NCI-H1105 treated with DMSO at 0.1 percent for 48 hours (cell line): ENCODE data around the gene TEX30.
A peak's percentile ranks its signal among the peaks of the same experiment; 100 is the strongest.

Source experiments
- DNase-seq: peaks from one replicate; lab custom pipeline; 2025; lab: John Stamatoyannopoulos, UW

The TEX30 gene

DNA sequence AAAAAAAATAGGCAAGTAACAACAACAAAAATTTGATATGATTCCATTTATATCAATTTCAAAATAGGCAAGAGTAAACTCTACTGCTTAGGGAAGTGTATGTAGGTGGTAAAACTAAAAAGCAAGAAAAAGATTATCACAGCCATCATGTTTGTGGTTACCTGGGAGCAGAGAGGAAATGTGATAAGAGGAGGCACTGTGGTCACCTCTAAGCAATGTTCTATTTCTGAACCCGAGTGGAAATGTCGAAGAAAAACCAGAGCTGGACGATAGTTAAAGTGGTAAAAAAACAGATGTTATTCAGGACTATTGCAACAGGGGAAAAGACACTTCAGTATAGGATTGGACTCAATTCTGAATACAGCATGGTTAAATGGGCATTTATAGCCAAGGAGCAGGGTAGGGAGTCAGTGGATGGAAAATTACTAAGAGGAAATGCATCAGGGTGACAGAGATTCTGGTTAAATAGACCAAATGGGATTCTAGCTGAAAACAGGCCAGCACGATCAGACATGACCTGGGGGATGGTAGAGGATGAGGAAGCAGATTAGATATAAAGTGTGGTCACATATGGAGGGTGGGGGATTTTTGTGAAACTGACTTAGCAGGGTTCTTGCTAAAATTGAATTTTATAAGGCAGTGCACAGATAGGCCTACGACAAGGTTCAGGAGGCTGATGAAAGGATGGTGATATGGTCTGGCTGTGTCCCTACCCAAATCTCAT lies 6.0 kb upstream of the TEX30 start:
- no peak for DNase-seq

DNA sequence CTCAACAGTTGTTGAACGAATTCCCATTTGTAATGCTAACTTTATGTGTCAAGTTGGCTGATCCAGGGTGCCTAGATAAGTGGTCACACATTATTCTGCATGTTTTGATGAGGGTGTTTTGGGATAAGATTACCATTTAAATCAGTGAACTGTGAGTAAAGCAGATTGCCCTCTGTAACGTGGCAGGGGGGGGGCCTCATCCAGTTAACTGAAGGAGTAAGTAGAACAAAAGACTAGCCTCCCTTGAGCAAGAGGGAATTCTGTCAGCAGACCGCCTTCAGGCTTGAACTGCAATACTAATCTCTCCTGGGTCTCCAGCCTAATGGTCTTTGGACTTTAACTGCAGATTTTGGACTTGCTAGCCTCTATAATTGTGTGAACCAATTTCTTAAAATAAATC lies 4.2 kb upstream of the TEX30 start:
- DNase-seq = no peak

DNA sequence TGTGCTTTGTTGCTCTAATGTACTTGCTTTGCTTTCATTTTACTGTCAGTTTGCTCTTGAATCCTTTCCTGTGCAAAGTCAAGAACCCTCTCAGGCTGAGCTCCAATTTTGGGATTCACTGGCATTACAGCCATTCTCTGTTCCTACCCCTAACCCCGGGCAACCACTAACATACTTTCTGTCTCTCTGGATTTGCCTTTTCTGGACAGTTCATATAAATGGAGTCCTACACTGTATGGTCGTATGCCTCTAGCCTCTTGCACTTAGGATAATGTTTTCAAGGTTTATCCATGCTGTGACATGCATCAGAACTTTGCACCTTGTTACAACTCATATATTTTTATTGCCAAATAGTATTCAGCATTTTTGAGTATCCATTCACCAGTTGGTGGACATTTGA lies 2.7 kb upstream of the TEX30 start:
- DNase-seq = no peak

DNA sequence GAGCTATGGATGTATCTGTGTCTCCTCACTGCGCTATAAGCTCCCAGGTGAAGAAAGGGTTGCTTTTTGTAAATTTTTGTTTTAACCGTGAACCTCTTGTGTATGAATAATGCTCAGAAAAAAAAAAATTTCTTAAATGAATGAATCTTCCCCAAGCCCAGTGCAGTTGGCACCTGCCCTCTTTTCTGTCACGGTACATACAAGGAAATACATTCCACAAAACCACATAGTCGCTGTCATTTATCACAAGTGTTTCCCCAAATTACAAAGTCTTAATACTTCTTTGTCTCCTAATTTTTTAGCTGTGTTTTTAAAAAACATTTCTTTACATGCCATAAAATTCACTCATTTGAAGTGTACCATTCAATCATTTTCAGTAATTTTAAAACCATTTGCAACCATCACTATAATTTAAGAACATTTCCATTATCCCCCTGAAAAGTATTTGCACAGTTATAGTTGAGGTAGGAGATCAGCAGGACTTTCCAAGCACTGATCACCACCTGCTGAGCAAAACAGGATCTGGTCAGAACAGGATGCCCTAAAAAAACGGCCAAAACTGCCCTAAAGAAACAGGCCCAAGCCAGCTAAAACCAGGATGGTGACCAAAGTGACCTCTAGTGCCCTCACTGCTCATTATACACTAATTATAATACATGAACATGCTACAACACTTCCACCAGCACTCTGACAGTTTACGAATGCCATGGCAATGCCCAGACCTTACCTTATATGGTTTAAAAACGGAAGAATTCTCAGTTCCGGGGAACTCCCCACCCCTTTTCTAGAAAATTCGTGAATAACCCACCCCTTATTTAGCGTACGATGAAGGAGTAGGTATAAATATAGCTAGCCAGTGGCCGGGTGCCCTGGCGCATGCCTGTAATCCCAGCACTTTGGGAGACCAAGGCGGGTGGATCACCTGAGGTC lies 1.3 kb upstream of the TEX30 start:
- no peak for DNase-seq

DNA sequence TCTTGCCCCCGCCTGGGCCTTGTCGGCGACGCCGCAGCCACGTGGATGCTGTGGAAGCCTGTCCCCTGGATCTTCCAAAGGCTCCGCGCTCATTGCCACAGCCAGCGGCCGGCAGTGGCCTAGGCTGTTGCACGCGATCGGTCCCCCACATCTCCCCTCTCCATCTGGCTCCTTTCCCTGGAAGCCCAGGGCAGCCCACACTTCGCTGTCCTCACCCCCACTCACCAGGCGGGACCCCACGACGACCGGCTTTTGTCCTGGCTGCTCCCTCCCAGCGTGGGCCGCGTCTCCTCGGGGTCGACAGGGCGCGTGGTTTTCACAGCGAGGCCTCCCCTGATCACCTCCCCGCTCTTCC lies 605 bp upstream of the TEX30 start:
- DNase-seq = no peak

DNA sequence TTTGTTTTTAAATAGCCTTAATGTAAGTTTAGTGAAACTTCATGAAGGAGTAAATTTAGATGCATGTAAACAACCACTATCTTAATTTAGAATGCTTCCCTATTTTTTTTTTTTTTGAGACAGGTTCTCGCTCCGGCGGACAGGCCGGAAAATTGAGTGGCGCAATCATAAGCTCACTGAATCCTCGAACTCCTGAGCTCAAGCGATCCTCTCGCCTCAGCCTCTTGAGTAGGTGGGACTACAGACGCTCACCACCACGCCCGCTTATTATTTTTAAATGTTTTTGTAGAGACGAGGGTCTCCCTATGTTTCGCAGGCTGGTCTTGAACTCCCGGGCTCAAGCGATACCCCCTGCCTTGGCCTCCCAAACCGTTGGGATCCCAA lies 1.6 kb downstream of the TEX30 start:
- DNase-seq = no peak

DNA sequence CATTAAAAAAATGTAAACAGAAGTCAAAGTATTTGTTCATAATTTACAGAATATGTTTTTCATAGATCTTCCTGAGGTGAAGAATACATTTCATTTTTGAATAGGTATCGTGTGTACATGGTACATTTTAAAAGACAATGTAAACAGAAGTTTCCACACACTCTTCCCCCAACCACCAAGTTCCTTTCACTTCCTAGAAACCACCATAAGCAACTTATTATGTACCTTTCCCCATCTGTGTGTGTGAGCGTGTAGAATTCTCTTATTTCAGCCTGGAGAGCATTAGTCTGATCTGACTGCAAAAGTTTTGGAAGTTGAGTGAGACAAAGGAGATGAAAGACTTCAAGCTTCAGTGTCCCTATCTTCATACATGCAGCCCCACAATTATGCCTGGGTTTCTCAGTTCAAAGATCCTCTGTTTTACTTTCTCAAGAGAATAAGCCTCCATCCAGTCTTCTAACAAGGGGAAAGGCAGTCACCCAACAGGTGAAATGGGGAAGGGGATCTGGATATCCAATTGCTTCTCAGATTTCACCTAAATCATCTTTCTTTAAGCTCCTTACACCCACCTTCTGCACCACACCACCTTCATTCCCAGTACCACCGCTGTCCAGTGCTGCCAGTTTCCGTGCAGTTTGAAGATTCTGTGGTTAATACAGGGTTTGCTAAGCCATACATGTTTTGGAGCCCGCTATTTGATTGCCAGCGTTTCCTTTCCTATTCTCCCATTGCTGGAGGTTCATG lies 2.1 kb downstream of the TEX30 start:
- no peak for DNase-seq

DNA sequence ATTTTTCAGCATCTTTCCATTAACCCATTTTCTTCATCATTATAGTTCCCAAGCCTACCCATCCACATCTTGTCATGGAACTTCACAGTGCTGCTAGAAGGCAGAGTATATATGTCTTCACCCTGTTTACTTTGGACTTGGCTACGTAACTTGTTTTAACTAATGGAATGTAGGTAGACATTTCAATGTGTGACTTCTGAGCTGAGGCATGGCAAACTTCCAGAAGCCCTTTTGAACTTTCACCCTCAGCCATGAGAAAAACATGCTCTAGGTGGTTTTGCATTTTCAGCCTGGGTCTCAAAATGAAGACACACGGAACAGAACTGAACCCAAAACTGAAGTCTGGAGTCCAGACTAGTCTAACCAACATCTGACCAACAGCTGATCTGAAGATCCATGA lies 3.2 kb downstream of the TEX30 start:
- no peak for DNase-seq

DNA sequence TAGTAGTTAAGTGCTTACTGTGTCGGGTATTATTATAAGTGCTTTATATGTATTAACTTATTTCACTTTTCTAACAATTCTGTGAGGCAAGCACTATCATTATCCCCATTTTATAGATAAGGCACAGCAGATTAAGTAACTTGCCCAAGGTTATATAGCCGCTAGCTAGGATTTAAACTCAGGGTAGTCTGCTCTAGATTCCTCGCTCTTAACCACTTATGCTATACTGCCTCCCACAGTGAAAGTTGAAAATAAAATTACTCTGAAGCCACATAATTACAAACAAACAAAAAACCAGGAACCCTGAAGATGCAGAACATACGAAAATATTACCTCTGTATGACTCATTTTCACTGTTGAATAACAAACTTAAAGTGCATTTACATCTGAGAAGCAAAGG lies 3.9 kb downstream of the TEX30 start:
- DNase-seq = no peak

DNA sequence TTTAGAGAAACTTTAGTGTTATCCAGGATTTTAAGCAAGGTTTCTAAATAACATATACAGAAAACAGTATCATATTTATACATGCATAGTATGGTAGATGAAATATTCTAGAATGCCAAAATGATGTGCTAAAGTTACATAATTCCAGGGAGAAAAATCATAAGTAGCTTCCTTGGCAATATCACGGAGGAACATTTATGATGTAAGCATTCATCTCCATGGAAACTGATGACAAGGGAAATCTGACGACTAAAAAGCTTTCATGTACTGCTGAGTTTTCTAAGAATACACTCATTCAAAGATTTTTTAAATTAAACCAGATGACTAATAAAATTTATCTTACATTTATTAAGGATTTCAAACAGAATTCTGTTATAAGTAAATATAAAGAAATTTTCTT lies 4.7 kb downstream of the TEX30 start:
- DNase-seq = no peak

DNA sequence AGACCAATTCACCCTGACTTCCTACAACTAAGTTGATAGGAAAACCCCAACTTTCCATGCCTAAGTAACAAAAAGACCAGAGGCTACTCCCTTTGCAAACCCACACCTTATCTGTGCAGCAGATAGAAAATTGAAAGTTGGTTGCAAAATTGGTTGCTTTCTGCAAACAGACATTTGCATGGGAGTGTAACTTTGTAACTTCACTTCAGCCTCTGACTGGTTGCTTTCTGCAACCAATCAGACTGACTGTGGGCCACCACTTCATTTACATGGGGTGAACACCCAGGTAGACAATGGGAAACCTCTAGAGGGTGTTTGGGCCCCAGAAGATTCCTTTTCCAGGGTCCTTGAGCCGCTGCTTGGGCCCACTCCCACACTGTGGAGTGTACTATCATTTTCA lies 9.8 kb downstream of the TEX30 start:
- no peak for DNase-seq

DNA sequence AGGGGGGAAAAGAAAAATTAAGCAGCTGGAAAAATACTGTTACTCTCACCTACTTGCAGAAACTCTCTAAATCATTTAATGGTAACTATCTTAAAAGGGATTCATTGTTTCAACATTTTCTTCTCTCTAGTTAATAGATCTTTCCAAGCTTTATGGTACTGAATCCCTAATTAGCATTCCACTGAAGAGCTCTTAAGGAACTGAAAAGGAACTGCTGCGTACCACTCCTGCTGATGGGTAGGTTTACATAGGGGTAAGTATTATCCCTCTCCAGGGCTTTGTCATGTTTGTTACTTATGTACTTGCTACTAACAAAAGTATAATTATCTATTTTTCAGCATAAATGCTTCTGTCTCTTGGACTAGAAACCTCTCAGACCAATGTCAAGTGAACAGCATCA lies 12.5 kb downstream of the TEX30 start:
- no peak for DNase-seq

DNA sequence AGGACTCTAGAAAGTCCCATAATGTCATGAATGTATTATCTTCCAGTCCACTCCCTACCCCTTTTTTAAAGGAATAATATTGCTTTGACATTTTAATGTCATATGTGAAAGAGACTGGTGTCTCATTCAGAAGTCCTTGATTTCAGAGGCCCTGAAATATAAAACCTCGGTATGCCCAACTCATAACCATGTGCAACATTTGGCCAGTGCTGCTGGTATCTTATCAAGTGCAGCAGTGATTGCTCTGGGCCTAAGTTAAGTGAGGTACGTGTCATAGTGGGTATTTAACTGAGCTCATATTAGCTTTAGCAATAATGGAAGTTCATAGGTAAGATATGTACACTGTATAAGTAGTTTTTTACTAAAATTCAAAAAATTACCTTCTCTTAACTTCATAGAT lies 14.7 kb downstream of the TEX30 start:
- no peak for DNase-seq

DNA sequence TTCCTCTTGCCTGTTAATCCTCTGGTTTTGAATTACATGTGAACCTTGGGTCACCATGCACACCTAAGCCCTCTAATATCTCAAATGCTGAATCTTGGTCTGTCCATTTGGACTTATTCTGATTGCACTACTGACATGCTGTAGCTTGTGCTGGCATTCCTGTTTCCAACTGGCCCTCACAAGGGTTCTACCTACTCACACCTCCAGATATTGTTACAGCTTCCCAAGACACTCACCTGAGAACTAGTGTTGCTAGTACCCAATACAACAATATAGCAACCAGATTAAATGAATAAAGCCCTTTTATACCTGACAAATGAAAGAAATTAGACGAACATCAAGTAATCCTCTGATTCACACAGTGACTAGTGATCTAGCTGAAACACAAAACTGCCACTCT lies 16.6 kb downstream of the TEX30 start:
- DNase-seq = no peak

DNA sequence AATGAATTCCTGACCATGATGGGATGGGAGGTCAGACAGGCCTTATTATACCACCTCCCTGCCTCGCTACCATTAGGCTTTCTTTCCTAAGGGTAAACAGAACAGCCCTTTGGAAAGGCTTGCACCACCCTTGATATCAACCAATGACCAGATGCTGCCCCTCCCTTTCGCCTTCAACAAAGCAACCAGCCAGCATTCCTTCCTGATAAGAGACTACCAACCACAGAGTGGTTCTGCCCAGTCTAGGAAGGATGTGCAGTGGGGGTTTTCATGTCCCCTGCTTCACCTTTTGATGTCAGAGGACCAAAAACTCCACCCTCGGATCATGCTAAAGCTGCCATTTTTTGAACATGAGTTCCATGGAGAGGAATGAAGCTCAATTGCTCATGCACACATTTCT lies 21.7 kb downstream of the TEX30 start:
- no peak for DNase-seq

DNA sequence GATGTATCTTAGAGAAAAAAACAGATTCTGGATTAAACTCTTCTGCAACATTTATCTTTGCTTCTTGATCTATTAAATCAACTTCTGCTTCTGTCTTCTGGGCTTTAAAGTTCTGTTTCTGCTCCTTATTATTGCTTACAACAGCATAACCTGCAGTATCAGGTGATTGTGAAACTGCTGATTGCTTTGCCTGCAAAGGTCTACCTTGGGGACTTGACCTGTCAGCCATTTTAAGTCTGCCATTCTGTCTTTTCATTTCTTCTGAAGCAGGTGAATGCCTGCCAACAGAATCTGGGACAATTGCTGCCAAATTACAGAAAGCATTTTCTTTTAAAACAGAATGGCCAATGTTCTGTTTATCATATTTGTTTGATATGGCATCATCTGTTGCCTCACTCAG lies 31.1 kb downstream of the TEX30 start:
- DNase-seq = no peak

DNA sequence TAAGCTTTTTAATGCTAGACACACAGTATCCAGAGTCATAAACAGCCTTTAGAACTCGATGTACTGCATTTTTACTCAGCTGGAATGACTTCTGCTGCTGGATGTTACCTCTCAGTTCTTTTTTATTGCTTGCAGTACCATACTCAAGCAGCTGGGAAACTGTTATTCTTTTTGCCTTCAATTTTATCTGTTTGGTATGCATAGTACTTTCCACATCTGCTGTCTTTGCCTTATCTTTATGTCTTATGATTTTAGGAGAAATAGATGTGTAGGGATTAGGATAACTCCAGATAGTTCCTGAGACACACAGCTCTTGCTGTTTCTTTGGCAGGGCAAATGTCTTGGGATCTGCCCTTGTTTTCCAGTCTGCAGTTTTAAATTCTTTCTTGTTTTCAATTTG lies 31.5 kb downstream of the TEX30 start:
- no peak for DNase-seq

DNA sequence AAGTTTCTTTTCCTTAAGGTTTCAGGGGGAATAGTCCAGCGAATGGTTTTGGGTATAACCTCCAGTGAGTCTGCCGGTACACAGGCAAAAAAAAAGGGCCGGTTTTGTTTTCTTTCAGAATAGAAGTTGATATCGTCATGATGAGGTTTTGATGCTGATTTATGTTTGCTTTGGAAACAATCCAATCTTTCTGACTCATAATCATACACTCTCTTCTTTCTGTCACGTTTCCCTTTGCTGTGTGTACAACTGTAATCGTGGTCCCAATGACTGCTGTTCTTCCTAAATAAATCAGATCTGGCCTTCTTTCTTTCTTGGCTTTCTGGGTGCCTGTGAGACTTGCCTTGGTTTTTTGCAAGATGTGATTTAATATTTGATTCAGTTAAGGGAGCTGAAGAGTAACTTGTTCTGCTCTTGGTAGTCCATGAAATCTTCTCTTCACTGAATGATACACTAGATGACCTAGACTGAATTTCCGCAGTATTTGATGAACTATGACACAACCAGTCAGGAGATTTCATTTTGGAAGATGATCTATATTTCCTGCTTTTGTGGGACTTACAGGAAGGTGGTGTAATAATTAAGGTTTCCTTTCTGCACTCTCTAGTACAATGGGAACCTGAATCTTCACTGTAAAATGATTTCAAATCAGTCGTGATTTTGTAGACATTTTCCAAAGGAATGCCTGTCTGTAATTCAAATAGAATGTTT lies 43.9 kb downstream of the TEX30 start:
- peak; percentile 58 for DNase-seq

DNA sequence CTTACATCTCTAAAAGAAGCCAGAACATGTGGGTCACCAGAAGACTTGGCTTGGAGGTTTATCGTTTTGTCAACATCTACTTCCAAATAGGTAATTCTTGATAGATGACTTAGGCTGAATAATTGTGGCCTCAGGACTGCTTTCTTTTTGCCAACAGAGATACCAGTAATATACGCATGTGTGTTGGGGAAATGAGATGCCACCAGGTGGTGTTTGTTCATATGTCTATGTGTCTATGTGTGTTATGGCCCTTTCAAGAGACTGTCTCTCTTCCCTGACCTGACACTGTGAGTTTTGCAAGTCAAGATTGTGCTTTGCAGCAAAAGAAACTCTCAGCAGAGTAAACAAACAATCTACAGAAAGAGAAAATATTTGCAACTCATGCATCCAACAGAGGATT lies 47.2 kb downstream of the TEX30 start:
- DNase-seq = no peak

DNA sequence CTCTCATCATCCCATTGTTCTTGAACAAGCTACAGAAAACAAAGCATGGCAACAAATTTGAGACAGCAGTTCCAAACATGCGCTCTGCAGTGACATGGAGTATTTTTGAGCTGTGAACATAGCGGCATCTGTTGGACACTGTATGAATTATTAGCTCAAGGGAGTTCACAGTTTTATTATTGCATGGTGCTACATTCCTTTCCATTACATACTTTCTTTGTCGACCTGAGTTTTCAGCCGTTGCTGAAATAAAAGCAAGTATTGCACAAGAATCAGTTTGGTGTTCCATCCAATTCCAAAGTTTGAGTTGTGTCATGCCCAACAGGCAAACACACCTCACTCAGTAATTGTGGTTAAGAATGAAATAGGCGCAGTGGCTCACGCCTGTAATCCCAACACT lies 48.7 kb downstream of the TEX30 start:
- no peak for DNase-seq

DNA sequence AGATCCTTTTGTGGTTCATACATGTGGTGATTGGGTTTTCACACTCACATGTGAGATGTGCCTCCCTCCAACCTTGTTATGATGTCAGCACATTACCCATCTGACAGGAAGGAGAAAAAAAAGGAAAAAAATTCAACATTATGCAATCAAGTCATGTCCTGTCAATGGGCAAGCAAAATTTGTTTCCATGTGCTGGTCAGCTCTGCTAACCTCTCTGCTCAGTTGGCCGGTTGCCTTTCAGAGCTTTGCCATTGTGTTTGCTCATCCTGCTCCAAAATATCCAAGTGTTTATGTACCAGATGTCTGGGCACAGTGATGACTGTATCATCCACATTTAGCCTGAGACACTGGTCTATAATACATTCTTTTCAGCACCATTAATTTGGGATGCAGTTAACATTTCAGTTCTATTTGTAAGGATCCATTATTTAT lies 51.8 kb downstream of the TEX30 start:
- DNase-seq = no peak

DNA sequence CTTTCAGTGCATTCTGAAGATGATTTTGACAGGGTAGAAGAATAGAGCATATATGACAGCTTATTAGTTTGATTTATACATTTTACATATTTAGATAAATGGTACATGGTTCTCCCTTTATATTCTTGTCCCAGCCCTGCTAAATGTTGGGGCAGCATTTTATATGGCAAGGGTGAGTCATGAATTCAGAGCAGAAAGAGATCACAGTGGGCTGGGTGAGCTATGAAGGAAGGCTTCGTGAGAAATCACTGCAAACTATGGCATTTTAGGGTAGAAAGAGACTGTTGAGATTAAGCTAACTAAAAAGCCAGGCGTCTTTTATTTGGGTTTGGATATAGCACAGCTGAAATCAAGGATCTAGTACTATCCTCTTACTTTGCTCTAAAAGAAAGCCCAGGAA lies 54.8 kb downstream of the TEX30 start:
- no peak for DNase-seq
